ENCODE results near the gene GAS2L2. TPM values are rescaled to one million over a fixed set of nuclear protein-coding genes. Genes with fewer than 3 reads are reported as not detected.
A peak's percentile ranks its signal among the peaks of the same experiment; 100 is the strongest.

GAS2L2 gene
- total RNA-seq: not detected
- polyA plus RNA-seq: 0.09 TPM

DNA sequence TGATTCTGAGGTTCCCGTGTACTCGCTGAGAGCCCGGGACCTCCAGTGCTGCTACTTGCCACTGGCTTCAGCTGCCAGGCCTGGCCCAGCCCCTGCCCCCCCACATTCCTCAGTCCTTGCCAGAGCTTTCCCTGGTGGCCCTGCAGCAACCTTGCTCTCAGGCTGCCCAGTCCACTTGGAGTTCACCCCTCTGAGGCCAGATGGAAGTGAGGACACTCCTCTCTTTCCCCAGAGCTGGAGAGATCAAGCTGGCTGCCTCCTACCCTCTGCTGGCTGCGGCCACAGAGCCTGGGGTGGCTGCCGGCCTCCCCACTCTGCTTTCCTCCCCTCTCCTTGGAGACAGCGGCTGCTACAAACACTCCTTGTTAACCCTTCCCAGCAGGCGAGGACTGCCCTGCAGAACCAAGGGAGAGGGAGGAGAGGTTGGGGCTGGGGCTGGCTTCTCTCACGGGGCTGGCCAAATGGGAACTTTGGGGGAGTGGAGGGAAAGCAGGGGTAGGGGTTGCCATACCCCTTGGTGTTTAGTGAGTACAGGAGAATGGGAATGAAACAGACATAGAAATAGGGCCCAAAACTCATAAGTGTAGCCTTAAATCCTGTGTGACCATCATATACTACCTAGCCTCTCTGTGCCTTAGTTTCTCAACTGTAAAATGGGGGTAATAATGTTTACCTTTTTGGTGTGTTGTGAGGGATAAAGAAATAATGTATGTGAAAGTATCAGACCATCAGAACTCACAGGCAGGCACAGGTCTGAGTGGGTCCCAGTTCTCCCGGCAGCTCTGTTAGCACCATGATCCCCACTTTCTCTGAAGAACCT, at the start of gene GAS2L2:
TSS of gene GAS2L2 (minus strand) at position 295 of the 820 bp plus-strand sequence. CDS start 389 bp downstream, outside the sequence.
- WGBS: 34% methylated on average over 9 of the region's 9 CpGs
- no peaks in the 10 kb centered on the region for H3K4me1 ChIP-seq (ENCODE audit: insufficient read depth)
- no peak for DNase-seq (ENCODE audit: extremely low spot score)
- H3K27ac ChIP-seq (ENCODE audit: low read depth): no peak within 1 kb of the TSS
- no peak within 1 kb of the TSS for H3K4me3 ChIP-seq (ENCODE audit: low read depth, low read length)
- no peaks in the 10 kb centered on the region for H3K36me3 ChIP-seq (ENCODE audit: insufficient read depth)

DNA sequence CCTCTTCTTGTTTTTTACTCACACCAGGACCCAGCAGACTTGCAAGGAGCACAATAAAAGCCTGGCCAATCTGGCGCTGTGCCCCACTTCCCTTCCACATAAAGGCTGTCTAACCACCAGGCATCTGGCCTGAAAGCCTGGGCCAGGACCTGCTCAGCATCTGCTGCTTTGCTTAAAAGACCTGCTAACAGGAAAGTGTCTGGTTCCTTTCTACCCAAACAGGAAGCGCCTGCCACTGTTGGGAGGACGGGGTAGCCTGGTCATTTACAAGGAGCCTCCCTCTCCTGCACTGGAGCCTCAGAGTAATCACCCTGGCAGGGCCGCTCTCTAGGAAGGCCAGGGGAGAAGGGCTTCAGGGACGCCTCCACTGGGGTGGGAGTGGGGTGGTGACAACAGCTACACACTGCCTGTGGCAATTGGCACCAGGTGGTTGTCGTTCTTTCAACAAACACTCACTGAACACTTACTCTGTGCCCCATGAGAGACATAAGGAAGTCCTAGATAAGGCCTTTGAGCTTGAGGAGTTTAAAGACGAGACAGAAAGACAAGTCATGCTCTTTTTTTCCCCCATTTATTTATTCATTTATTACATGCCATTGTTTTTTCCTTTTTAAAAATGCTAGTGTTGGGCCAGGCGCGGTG, 48.7 kb upstream of the GAS2L2 start:
- 44% methylated on average over 9 of the region's 9 CpGs for WGBS
- no peak overlapping the region for H3K27ac ChIP-seq (ENCODE audit: low read depth)
- no peak overlapping the region for H3K4me3 ChIP-seq (ENCODE audit: low read depth, low read length)
- no peaks in the 10 kb centered on the region for H3K36me3 ChIP-seq (ENCODE audit: insufficient read depth)
- H3K4me1 ChIP-seq (ENCODE audit: insufficient read depth): no peaks in the 10 kb centered on the region
- no peak for DNase-seq (ENCODE audit: extremely low spot score)

DNA sequence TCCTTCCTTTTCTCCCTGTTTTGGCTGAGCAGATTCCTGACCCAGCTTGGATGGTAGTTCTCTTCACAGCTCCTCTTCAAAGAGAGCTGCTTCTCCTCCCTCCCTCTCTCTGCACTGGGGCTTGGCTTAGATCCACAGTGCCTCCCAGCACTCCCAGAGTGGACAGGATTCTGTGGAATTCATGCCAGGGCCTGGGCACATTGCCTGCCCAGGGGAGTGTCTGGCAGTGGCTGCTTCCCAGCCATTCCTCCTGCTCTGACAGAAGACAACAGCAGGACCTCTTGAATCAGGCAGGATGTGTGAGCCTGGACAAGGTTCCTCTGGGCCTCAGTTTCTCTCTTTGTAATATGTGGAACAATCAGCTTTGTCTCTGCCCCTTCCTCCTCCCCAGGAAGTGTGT, 46.9 kb upstream of the GAS2L2 start:
- Histone ChIP-seq H3K4me3 (ENCODE audit: low read depth, low read length) (no peak overlapping the region), H3K4me1 (ENCODE audit: insufficient read depth) (no peaks in the 10 kb centered on the region), H3K27ac (ENCODE audit: low read depth) (no peak overlapping the region), H3K36me3 (ENCODE audit: insufficient read depth) (no peaks in the 10 kb centered on the region)
- no peak for DNase-seq (ENCODE audit: extremely low spot score)

DNA sequence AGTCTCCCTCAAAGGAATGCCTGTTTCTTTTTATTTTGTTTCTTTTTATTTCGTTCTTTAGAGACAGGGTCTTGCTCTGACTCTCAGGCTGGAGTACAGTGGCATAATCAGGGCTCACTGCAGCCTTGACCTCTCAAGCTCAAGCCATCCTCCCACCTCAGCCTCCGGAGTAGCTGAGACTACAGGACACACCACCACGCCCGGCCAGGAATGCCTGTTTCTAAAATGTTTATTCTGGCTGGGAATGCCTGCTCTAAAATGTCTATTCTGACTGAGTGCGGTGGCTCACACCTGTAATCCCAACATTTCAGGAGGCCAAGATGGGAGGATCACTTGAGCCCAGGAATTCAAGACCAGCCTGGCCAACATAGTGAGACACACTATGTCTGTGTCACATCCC, 44.9 kb upstream of the GAS2L2 start:
- WGBS: 80% methylated on average over 5 of the region's 5 CpGs
- Histone ChIP-seq H3K27ac (ENCODE audit: low read depth) (no peak overlapping the region), H3K4me3 (ENCODE audit: low read depth, low read length) (no peak overlapping the region), H3K36me3 (ENCODE audit: insufficient read depth) (no peaks in the 10 kb centered on the region), H3K4me1 (ENCODE audit: insufficient read depth) (no peaks in the 10 kb centered on the region)
- DNase-seq (ENCODE audit: extremely low spot score): no peak

DNA sequence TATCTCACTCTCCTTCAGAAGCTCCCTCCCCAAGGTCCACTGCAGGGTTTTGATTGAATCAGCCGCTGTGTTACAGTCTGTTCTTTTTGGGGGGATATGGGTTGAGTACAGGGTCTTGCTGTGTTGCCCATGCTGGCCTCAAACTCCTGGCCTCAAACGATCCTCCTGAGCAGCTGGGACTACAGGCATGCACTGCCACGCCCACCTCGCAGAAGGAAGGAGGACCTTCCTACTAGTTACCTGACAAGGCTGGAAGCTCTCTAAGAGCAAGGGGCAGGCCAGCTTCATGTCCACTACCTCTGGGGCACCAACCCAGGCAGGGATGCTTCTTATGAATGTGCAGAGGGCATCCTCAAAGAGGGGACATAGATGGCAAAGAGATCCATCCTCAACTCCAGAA, 44.3 kb upstream of the GAS2L2 start:
- Histone ChIP-seq H3K4me3 (ENCODE audit: low read depth, low read length) (no peak overlapping the region), H3K27ac (ENCODE audit: low read depth) (no peak overlapping the region), H3K36me3 (ENCODE audit: insufficient read depth) (no peaks in the 10 kb centered on the region), H3K4me1 (ENCODE audit: insufficient read depth) (no peaks in the 10 kb centered on the region)
- WGBS: 64% methylated on average over 4 of the region's 4 CpGs
- no peak for DNase-seq (ENCODE audit: extremely low spot score)

DNA sequence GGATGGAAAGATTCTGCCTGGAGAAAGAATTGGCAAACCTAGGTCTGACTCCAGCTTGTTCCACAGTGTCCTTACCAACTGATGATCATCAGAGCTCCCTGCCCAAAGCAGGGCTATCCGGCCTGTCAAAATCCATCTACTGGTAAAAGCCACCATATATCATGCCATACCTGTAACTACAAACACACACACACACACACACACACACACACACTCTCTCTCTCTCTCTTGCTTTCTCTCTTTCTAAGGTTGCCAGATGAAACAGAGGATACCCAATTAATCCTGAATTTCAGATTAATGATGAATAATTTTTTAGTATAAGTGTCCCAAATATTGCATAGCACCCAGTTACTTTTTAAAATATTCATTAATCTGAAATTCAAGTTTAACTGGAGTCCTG, 43.9 kb upstream of the GAS2L2 start:
- H3K4me1 ChIP-seq (ENCODE audit: insufficient read depth): no peaks in the 10 kb centered on the region
- 80% methylated on average over 1 of the region's 1 CpG for WGBS

DNA sequence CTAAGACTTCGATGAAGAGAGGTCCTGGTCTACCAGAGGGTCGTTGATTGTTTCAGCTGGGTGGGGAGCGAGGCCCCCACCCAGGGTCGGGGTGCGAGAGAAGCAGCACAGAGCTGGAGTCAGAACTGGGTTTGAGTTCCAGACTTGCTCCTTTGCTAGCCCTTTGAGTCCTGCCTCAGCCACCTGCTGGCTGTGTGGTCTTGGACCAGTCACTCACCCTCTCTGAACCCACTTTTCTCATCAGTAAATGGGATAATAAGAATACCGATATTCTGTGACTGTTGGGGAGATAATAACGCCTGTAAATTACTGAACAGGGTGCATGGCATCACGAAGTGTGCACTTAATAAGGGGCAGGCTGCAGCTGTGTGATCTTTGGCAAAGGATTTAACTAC, 42.8 kb upstream of the GAS2L2 start:
- Histone ChIP-seq H3K4me1 (ENCODE audit: insufficient read depth) (no peaks in the 10 kb centered on the region), H3K4me3 (ENCODE audit: low read depth, low read length) (peak overlapping the region; percentile 46), H3K27ac (ENCODE audit: low read depth) (no peak overlapping the region), H3K36me3 (ENCODE audit: insufficient read depth) (no peaks in the 10 kb centered on the region)
- WGBS: 28% methylated on average over 8 of the region's 8 CpGs
- no peak for DNase-seq (ENCODE audit: extremely low spot score)

More for the DNA sequence above, 43.9 kb upstream of the GAS2L2 start:
- Histone ChIP-seq H3K36me3 (ENCODE audit: insufficient read depth) (no peaks in the 10 kb centered on the region), H3K27ac (ENCODE audit: low read depth) (no peak overlapping the region), H3K4me3 (ENCODE audit: low read depth, low read length) (no peak overlapping the region)
- no peak for DNase-seq (ENCODE audit: extremely low spot score)

DNA sequence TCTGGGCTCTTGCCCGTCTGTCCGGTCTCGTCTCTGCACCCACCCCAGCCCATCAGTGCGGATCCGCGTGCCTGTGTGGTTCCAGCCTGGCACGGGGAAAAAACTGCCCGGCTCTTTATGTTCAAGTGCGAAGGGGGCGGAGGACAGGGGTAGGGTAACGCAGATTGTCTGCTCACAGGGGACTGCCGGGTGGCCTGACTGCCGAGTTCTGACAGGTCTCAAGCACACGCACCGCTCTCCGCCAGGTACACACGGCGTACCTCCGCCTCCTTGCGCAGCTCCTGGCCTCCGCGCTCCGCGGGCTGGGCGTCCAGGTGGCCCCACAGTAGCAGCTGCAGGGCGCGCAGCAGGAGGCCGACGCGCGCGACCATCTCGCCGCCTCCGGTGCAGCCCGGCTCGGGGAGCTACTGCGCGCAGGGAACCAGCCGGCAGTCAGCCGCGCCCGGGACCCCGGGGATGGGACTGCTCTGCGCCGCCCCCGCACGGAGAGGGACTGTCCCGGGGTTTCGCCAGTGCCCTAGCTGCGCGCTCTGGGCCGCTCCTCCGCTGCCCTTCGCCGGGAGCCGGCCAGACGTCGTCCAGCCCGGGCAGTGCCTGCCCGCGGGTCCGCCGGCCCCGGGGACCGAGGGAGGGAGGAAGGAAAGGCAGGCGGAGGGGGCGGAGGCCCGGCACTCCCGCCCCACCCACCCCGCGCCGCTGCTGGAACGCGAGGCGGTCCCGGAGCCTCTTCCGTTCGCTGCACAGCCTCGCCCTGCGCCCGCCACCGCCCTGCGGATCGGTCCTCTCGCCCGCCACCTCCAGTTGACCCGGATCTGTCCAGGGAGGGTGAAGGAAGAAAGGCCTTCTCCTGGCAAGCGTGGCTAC, 42.2 kb upstream of the GAS2L2 start, which contains the start of gene MMP28:
TSS of gene MMP28 (minus strand) at position 635 of the 864 bp plus-strand sequence. CDS start at position 371, 264 bp downstream.
- H3K4me3 ChIP-seq (ENCODE audit: low read depth, low read length): peak within 1 kb of the TSS; percentile 46
- H3K27ac ChIP-seq (ENCODE audit: low read depth): peak within 1 kb of the TSS; percentile 25
- H3K36me3 ChIP-seq (ENCODE audit: insufficient read depth): no peaks in the 10 kb centered on the region
- no peak for DNase-seq (ENCODE audit: extremely low spot score)
- no peaks in the 10 kb centered on the region for H3K4me1 ChIP-seq (ENCODE audit: insufficient read depth)
- 1% methylated on average over 89 of the region's 89 CpGs for WGBS

DNA sequence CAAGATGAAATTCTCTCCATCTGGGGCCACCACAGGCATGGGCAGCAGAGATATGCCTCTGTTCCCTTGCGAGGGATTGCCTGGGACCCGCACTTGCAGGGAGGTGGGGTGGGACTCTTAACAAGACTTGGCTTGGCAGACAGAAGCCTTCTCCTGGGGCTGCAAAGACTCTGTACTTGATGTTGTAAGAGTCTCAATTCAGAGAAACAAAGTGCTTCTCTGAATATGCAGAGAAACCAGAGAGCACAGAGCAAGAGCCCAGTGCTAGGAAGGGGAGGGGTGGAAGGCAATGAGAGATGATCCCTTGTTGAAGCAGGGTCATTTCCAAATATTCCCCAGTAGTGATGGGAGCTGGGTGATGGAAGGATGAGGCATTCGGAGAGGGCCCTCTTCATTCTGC, 40.2 kb upstream of the GAS2L2 start:
- 54% methylated on average over 3 of the region's 3 CpGs for WGBS
- Histone ChIP-seq H3K4me1 (ENCODE audit: insufficient read depth) (no peaks in the 10 kb centered on the region), H3K4me3 (ENCODE audit: low read depth, low read length) (no peak overlapping the region), H3K27ac (ENCODE audit: low read depth) (no peak overlapping the region), H3K36me3 (ENCODE audit: insufficient read depth) (no peaks in the 10 kb centered on the region)
- DNase-seq (ENCODE audit: extremely low spot score): no peak

DNA sequence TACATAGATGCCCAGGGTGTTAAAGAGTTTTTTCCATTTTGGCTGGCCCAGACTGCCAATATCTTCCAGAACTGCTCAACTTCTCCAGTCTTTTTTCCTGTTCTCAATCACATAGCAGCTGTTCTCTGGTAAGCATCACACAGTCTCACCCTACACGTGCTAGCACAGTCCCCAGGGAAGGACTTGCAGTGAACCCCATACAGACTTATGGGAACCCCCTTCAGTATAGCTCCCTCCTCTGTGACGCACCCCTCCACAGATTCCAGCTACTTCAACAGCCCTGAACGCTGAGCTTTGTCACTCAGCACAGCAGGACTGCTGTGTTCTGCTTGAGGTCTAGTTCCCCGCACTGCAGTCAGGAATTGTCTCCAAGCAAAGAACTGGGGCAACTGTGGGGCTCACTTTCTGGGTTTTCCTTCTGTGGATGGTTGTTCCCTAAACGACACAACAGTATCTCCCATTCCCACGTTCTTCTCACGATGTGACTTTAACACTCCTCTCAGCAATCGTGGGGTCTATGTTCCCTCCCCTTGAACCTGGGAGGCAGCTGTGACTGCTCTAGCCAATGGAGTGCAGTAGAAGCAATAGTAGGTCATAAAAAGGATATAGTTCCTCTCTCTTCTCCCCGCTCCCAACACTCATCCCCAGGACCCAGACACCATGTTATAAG, 38.8 kb upstream of the GAS2L2 start:
- 56% methylated on average over 9 of the region's 9 CpGs for WGBS
- no peak for DNase-seq (ENCODE audit: extremely low spot score)
- H3K4me3 ChIP-seq (ENCODE audit: low read depth, low read length): no peak overlapping the region
- H3K27ac ChIP-seq (ENCODE audit: low read depth): no peak overlapping the region
- H3K36me3 ChIP-seq (ENCODE audit: insufficient read depth): no peaks in the 10 kb centered on the region
- H3K4me1 ChIP-seq (ENCODE audit: insufficient read depth): no peaks in the 10 kb centered on the region

DNA sequence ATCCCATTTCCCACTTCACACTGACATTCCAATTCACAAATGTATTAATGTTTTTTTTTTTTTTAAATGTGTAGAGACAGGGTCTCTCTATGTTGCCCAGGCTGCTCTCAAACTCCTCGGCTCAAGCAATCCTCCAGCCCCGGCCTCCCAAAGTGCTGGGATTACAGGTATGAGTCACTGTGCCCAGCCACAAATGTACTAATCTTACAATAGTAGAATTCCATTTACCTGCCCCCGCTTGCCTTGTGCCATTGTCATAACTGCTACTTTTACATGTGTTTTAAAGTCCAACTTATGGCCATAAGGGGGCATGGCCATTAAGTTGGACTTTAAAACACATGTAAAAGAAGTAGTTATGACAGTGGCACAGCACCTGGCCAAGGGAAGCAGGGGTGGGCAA, 37.8 kb upstream of the GAS2L2 start:
- WGBS: 90% methylated on average over 3 of the region's 3 CpGs
- Histone ChIP-seq H3K36me3 (ENCODE audit: insufficient read depth) (no peaks in the 10 kb centered on the region), H3K4me1 (ENCODE audit: insufficient read depth) (no peaks in the 10 kb centered on the region), H3K27ac (ENCODE audit: low read depth) (no peak overlapping the region), H3K4me3 (ENCODE audit: low read depth, low read length) (no peak overlapping the region)
- no peak for DNase-seq (ENCODE audit: extremely low spot score)

DNA sequence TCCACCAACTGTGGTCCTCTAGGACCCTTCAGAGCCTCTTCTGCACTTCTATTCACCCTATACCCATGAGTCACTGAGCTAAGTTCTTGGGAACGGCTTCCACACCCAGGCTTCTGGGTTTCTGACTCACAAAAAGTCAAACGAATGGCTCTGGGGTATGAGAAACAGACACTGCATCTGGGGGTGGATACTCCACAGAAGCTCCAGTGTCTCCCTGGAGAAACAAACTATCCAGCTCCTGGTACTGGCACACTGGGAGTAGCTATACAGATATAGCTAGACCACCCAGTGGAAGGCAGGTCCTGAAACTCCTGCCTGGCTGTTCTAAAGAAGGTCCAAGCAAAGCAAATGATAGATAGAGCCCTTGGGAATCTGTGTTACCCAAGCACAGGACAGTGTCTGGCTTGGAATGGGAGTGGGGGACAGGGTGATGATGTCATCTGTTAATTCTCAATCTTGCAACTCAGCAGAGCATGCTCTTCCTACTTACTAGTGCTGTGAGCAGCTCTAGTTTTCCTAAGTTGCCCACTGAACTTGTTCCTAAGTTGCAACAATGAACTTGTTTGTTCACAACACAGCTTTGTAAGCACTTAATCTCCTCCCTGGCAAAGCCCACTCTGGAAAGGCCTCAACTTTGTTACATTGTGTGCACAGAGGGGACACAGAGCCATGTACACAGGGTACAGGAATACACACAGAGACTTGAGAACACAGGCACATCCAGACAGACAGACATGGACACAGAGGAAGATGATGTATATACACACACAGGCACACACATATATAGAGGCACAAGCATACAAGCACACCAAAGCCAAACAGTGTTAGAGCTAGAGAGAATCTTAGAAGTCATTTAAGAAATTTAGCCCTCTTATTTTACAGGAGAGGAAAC, 35.7 kb upstream of the GAS2L2 start:
- Histone ChIP-seq H3K27ac (ENCODE audit: low read depth) (peak overlapping the region; percentile 65), H3K4me1 (ENCODE audit: insufficient read depth) (no peaks in the 10 kb centered on the region), H3K4me3 (ENCODE audit: low read depth, low read length) (no peak overlapping the region), H3K36me3 (ENCODE audit: insufficient read depth) (no peaks in the 10 kb centered on the region)
- no peak for DNase-seq (ENCODE audit: extremely low spot score)
- WGBS: 21% methylated on average over 2 of the region's 2 CpGs

Measured in urinary bladder (tissue), 4 donors.